Uterus (tissue), 4 donors: ENCODE measurements around the gene HSPBP1. TPM values are rescaled to one million over a fixed set of nuclear protein-coding genes. Genes with fewer than 3 reads are reported as not detected.

Source experiments
- DNase-seq, 2 donors: peaks; one replicate each; pipeline ENCODE4 v3.0.0-alpha.2; 2019 to 2020
- H3K27ac ChIP-seq, 2 donors: fragments of 200-600 bp; sonication (generic); 1 replicate in 1 of 2; 2 replicates in 1 of 2; pipeline ENCODE4 v1.5.1; 2016 to 2018
- H3K27me3 ChIP-seq, 2 donors: fragments of 200-600 bp; sonication (generic); one replicate each; pipeline ENCODE4 v1.5.1; 2018 to 2019; ENCODE audit warnings: control low read depth in 1 of 2
- H3K36me3 ChIP-seq, 2 donors: fragments of 200-600 bp; sonication (generic); one replicate each; pipeline ENCODE4 v1.5.1; 2019; ENCODE audit warnings: control low read depth in 1 of 2
- H3K4me1 ChIP-seq, 2 donors: fragments of 200-600 bp; sonication (generic); one replicate each; pipeline ENCODE4 v1.5.1; 2018 to 2019; ENCODE audit warnings: control low read depth in 1 of 2
- H3K4me3 ChIP-seq, 2 donors: fragments of 200-600 bp; sonication (generic); 1 replicate in 1 of 2; 2 replicates in 1 of 2; pipeline ENCODE4 v1.5.1; 2018 to 2019; ENCODE audit warnings: mild to moderate bottlenecking in 1 of 2
- H3K9me3 ChIP-seq, 2 donors: fragments of 200-600 bp; sonication (generic); one replicate each; pipeline ENCODE4 v1.5.1; 2019; ENCODE audit warnings: control low read depth in 1 of 2
- CTCF ChIP-seq, 4 experiments: fragments of 200-600 bp in 2 of 4; fragments of 450-650 bp in 2 of 4; sonication (generic) in 2 of 4; IDR thresholded peaks; one replicate each; pipeline ENCODE4 v1.5.1; 2016 to 2019; ENCODE audit warnings: antibody characterized with exemption in 4 of 4, mild to moderate bottlenecking in 2 of 4, moderate library complexity in 1 of 4
- POLR2A ChIP-seq, 2 donors: fragments of 450-650 bp; IDR thresholded peaks; one replicate each; pipeline ENCODE4 v1.6.1; 2016; ENCODE audit warnings: antibody characterized with exemption in 2 of 2, mild to moderate bottlenecking in 1 of 2, moderate library complexity in 1 of 2
- intact Hi-C: fragments of 100-400 bp; cut with DNase I; formaldehyde crosslinking; loops from one replicate; pipeline ENCODE4 v1.15.1; 2023; ENCODE audit warnings: low total_unique reads
- total RNA-seq, 4 donors: library from RNA; depleted of rRNA in 3 of 4; stranded (reverse); fragments of >200 nt in 3 of 4; gene quantifications; one replicate each; pipeline versions ENCODE4 v1.1.0 to v1.2.4, GENCODE V29; 2014 to 2023
- donor health status: DM: yes; HTN: yes; CAD: no.

The HSPBP1 gene
- total RNA-seq, 4 donors from 2014 or later, result 1.3 to 37.4 (median 25.6) TPM

GRCh38 chr19:55314396-55314795, 34.5 kb upstream of the HSPBP1 start:
- intact Hi-C loops, result no loop called here
- H3K4me1 ChIP-seq, result no peaks in the 10 kb centered on the region
- H3K4me3 ChIP-seq, result no peak overlapping the region
- TF ChIP-seq CTCF (IDR thresholded peaks at IDR 0.05) (no peak), POLR2A (IDR thresholded peaks at IDR 0.05) (no peak)
- no peaks in the 10 kb centered on the region for H3K36me3 ChIP-seq
- no peaks in the 10 kb centered on the region for H3K27me3 ChIP-seq
- H3K27ac ChIP-seq, result no peak overlapping the region
- H3K9me3 ChIP-seq, result no peaks in the 10 kb centered on the region
- DNase-seq, result no peak

- no peak overlapping the region for H3K27ac ChIP-seq
- no peaks in the 10 kb centered on the region for H3K27me3 ChIP-seq
- TF ChIP-seq CTCF (IDR thresholded peaks at IDR 0.05) (no peak), POLR2A (IDR thresholded peaks at IDR 0.05) (no peak)
- H3K9me3 ChIP-seq, result no peaks in the 10 kb centered on the region
- no peaks in the 10 kb centered on the region for H3K4me1 ChIP-seq
- no peak for DNase-seq
- no peak overlapping the region for H3K4me3 ChIP-seq
- intact Hi-C loops, result no loop called here
- H3K36me3 ChIP-seq, result no peaks in the 10 kb centered on the region
Measured at GRCh38 chr19:55312621-55313512, 33.0 kb upstream of the HSPBP1 start.

GRCh38 chr19:55311797-55312196, 31.9 kb upstream of the HSPBP1 start:
- no peaks in the 10 kb centered on the region for H3K9me3 ChIP-seq
- no peak overlapping the region for H3K27ac ChIP-seq
- no peaks in the 10 kb centered on the region for H3K36me3 ChIP-seq
- intact Hi-C loops, result no loop called here
- no peak overlapping the region for H3K4me3 ChIP-seq
- no peaks in the 10 kb centered on the region for H3K27me3 ChIP-seq
- no peak for DNase-seq
- no peak for TF ChIP-seq CTCF (IDR thresholded peaks at IDR 0.05)
- TF ChIP-seq POLR2A (IDR thresholded peaks at IDR 0.05), result no peak
- no peaks in the 10 kb centered on the region for H3K4me1 ChIP-seq

- H3K4me3 ChIP-seq, result no peak overlapping the region
- H3K4me1 ChIP-seq, result no peaks in the 10 kb centered on the region
- intact Hi-C loops, result no loop called here
- no peak for DNase-seq
- H3K36me3 ChIP-seq, result no peaks in the 10 kb centered on the region
- H3K9me3 ChIP-seq, result no peaks in the 10 kb centered on the region
- no peak overlapping the region for H3K27ac ChIP-seq
- H3K27me3 ChIP-seq, result no peaks in the 10 kb centered on the region
- TF ChIP-seq POLR2A (IDR thresholded peaks at IDR 0.05) (no peak), CTCF (IDR thresholded peaks at IDR 0.05) (no peak)
Measured at GRCh38 chr19:55311397-55311796, 31.5 kb upstream of the HSPBP1 start.

- Histone ChIP-seq H3K36me3 (no peaks in the 10 kb centered on the region), H3K9me3 (no peaks in the 10 kb centered on the region)
- intact Hi-C loops, result no loop called here
Measured at GRCh38 chr19:55310498-55310897, 30.6 kb upstream of the HSPBP1 start.

More at GRCh38 chr19:55310498-55310897, 30.6 kb upstream of the HSPBP1 start:
- TF ChIP-seq CTCF (IDR thresholded peaks at IDR 0.05) (no peak), POLR2A (IDR thresholded peaks at IDR 0.05) (no peak)
- DNase-seq, result no peak
- Histone ChIP-seq H3K4me1 (no peaks in the 10 kb centered on the region), H3K27ac (no peak overlapping the region), H3K4me3 (no peak overlapping the region), H3K27me3 (no peaks in the 10 kb centered on the region)
